ENCODE results near the gene EIF5.

EIF5 gene

DNA sequence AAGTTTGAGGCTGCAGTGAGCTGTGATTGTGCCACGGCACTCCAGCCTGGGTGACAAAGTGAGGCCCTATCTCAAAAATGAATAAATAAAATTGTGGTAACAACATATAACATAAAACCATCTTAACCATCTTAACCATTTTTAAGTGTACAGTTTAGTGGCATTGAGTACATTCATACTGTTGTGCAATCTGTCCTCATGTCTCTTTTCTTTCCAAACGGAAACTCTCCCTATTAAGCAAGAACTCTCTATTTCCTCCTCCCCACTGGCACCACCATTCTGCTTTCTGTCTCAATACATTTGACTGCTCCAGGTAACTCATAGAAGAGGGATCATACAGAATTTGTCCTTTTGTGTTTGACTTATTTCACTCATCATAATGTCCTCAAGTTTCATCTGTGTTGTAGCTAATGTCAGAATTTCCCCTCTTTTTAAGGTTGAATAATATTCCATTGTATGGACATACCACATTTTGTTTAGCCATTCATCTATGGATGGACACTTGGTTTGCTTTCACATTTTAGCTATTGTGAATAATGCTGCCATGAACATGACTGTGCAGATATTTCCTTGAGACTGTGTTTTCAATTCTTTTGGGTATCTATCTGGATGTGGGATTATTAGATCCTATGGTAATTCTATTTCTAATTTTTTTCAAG lies 46.8 kb downstream of the EIF5 start:
- TF ChIP-seq GATA1 (IDR thresholded peaks at IDR 0.05; ENCODE audit: low read depth, low read length), result no peak
- TF ChIP-seq POLR2A (IDR thresholded peaks at IDR 0.05; ENCODE audit: low read length), result no peak
- DNase-seq, result no peak

DNA sequence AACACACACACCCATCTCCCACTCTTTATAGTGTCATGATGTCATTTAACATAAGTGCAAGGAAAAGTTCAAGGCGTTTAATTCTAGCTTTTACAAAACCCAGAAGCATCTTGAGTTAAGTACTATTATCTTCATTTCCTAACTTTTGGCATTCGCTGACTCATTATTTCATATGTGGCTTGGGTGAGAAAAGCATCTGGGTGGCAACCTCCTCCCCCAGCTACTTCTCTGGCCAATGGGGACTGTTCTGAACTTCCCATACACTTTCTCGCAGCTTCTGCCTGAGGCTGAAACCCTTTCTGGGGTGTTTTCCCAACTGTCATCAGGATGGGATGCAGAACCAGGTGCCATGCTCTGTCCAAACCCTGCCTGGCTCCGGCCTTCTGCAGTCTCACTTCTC lies 48.3 kb downstream of the EIF5 start:
- TF ChIP-seq POLR2A (IDR thresholded peaks at IDR 0.05; ENCODE audit: low read length) (no peak), GATA1 (IDR thresholded peaks at IDR 0.05; ENCODE audit: low read depth, low read length) (no peak)
- peak; percentile 75 to 84 for DNase-seq

GRCh38 chr14:103384450-103385151 lies 50.6 kb downstream of the EIF5 start:
- no peak for TF ChIP-seq POLR2A (IDR thresholded peaks at IDR 0.05; ENCODE audit: low read length)
- TF ChIP-seq GATA1 (IDR thresholded peaks at IDR 0.05; ENCODE audit: low read depth, low read length), result no peak
- DNase-seq, result no peak

- TF ChIP-seq GATA1 (IDR thresholded peaks at IDR 0.05; ENCODE audit: low read depth, low read length), result no peak
- TF ChIP-seq POLR2A (IDR thresholded peaks at IDR 0.05; ENCODE audit: low read length), result peak; percentile 95
Measured at GRCh38 chr14:103385152-103385928, 51.3 kb downstream of the EIF5 start, which contains the start of gene MARK3. Gene MARK3, plus strand, starts transcription at chr14:103385415. Its CDS starts 615 bp downstream, at chr14:103386030.

GRCh38 chr14:103385929-103386712 lies 52.1 kb downstream of the EIF5 start:
- TF ChIP-seq POLR2A (IDR thresholded peaks at IDR 0.05; ENCODE audit: low read length) (no peak), GATA1 (IDR thresholded peaks at IDR 0.05; ENCODE audit: low read depth, low read length) (no peak)
- peak; percentile 68 to 79 for DNase-seq

More at GRCh38 chr14:103385152-103385928, 51.3 kb downstream of the EIF5 start, which contains the start of gene MARK3:
- DNase-seq, result peak; percentile 98 to 99

- TF ChIP-seq POLR2A (IDR thresholded peaks at IDR 0.05; ENCODE audit: low read length), result no peak
- TF ChIP-seq GATA1 (IDR thresholded peaks at IDR 0.05; ENCODE audit: low read depth, low read length), result no peak
- DNase-seq, result peak; percentile 27 to 63
Measured at GRCh38 chr14:103386713-103387329, 52.8 kb downstream of the EIF5 start.

- TF ChIP-seq GATA1 (IDR thresholded peaks at IDR 0.05; ENCODE audit: low read depth, low read length), result no peak
- no peak for TF ChIP-seq POLR2A (IDR thresholded peaks at IDR 0.05; ENCODE audit: low read length)
- no peak for DNase-seq
Measured at GRCh38 chr14:103388664-103389063, 54.6 kb downstream of the EIF5 start.

DNA sequence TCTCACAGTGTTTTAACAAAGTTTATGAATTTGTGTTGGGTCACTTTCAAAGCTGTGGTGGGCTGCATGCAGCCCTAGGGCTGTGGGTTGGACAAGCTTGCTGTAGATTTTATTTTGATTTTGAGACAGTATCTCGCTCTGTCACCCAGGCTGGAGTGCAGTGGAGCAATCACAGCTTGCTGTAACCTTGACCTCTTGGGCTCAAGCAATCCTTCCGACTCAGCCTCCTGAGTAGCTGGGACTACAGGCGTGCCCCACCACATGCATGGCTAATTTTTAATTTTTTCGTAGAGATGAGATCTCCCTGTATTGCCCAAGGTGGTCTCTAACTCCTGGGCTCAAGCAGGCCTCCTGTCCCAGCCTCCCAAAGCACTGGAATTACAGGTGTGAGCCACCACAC lies 56.6 kb downstream of the EIF5 start:
- no peak for TF ChIP-seq POLR2A (IDR thresholded peaks at IDR 0.05; ENCODE audit: low read length)
- TF ChIP-seq GATA1 (IDR thresholded peaks at IDR 0.05; ENCODE audit: low read depth, low read length), result no peak
- no peak for DNase-seq

DNA sequence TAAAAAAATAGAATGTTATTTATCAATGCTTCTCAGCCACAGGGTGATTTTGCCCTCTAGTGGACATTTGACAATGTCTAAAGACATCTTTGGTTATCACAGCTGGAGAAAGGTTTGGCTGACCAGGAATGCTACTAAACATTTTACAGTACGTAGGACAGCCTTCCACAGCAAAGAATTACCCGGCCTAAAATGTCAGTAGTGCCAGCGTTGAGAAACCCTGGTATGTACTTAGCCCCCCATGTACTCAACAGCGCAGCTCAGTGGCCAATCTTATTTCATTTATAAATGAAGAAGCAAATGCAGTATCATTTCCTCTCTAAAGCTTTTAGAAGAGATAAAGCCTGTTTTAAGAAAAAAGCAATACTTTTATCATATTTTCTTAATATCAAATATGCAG lies 57.0 kb downstream of the EIF5 start:
- no peak for TF ChIP-seq POLR2A (IDR thresholded peaks at IDR 0.05; ENCODE audit: low read length)
- DNase-seq, result peak; percentile 83 to 85

GRCh38 chr14:103392106-103392505 lies 58.1 kb downstream of the EIF5 start:
- no peak for DNase-seq
- TF ChIP-seq POLR2A (IDR thresholded peaks at IDR 0.05; ENCODE audit: low read length), result no peak
- TF ChIP-seq GATA1 (IDR thresholded peaks at IDR 0.05; ENCODE audit: low read depth, low read length), result no peak

- DNase-seq, result no peak
- TF ChIP-seq POLR2A (IDR thresholded peaks at IDR 0.05; ENCODE audit: low read length), result no peak
- TF ChIP-seq GATA1 (IDR thresholded peaks at IDR 0.05; ENCODE audit: low read depth, low read length), result no peak
Measured at GRCh38 chr14:103392572-103392971, 58.5 kb downstream of the EIF5 start.

DNA sequence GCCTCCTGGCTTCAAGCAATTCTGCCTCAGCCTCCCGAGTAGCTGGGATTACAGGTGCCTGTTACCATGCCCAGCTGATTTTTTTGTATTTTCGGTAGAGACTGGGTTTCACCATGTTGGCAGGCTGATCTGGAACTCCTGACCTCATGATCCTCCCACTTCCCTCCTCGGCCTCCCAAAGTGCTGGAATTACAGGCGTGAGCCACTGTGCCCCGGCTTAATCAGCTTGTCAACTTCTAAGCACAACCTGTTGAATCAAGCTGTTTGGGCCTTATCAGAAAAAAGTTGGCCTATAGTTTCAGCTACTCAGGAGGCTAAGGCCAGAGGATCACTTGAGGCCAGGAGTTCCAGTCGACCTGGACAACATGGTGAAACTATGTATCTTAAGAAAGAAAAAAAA lies 59.0 kb downstream of the EIF5 start:
- DNase-seq, result peak; percentile 35 to 60
- TF ChIP-seq GATA1 (IDR thresholded peaks at IDR 0.05; ENCODE audit: low read depth, low read length) (no peak), POLR2A (IDR thresholded peaks at IDR 0.05; ENCODE audit: low read length) (no peak)
